ENCODE data around the gene IRX5. TPM values are rescaled to one million over a fixed set of nuclear protein-coding genes. Genes with fewer than 3 reads are reported as not detected.

The IRX5 gene
- total and polyA plus RNA-seq, 2 of the 8 experiments (the other 6 are each of a cell fraction or from before 2014, with no cell fraction given): 0.48 to 0.56 TPM

- H2BK12ac ChIP-seq (ENCODE audit: low read depth, low read length): no peak overlapping the region
- ChIA-PET POLR2A (ENCODE audit: partially characterized antibody) (no interaction called here), CTCF (ENCODE audit: partially characterized antibody) (interaction anchor here (1.2 to 1.4 kb wide), 2 partner anchors 325 to 644 kb away, joined by 3 read pairs; no protein-coding TSS in a partner anchor)
- H3K18ac ChIP-seq (ENCODE audit: extremely low read depth, low read length): no peak overlapping the region
- H3K27me3 ChIP-seq (replicated peaks in 1 of 4; ENCODE audit: control insufficient read depth in 3 of 4, extremely low read depth in 1 of 4, insufficient read depth in 3 of 4, low read length in 3 of 4): peaks cover 35 to 80% (median 67%) of the 10 kb centered on the region in 4 experiments
- H4K20me1 ChIP-seq (replicated peaks in 1 of 2; ENCODE audit: control insufficient read depth in 1 of 2, insufficient read depth in 2 of 2, low read length in 2 of 2): peaks cover 8% of the 10 kb centered on the region in 2 experiments
- peak overlapping the region; percentile 76 for H4K91ac ChIP-seq (replicated peaks; ENCODE audit: insufficient read length, low read length)
- no peak overlapping the region for H2AFZ ChIP-seq (ENCODE audit: low read length)
- H2BK20ac ChIP-seq (ENCODE audit: low read length): no peak overlapping the region
- no peaks in the 10 kb centered on the region for H3K9me3 ChIP-seq (ENCODE audit: insufficient read depth in 2 of 2, low read depth in 1 of 2, low read length in 1 of 2)
- H3K27ac ChIP-seq (ENCODE audit: low read depth, low read length): no peak overlapping the region
- peak overlapping the region; percentile 3; the same call in 1 of the 2 replicates for H4K8ac ChIP-seq (ENCODE audit: extremely low read depth, insufficient read depth, low read length)
- no peak overlapping the region for H3K9ac ChIP-seq (replicated peaks in 1 of 4; ENCODE audit: extremely low read depth in 1 of 4, low read depth in 3 of 4, low read length in 3 of 4)
- no peak overlapping the region for H3K23ac ChIP-seq (ENCODE audit: insufficient read length)
- no peak overlapping the region for H2BK15ac ChIP-seq (ENCODE audit: low read length)
- no peak for FAIRE-seq
- H3K4me2 ChIP-seq (ENCODE audit: insufficient read depth in 1 of 2, low read depth in 2 of 2, low read length in 2 of 2): peak overlapping the region; percentile 95
- 1% methylated on average over 18 of the region's 52 CpGs; no CpG with 5 or more reads in 1 of the 2 experiments for WGBS, 2 experiments (ENCODE audit: extremely low coverage in 1 of 2, insufficient coverage in 1 of 2, insufficient read length in 1 of 2, insufficient replicate concordance in 2 of 2, low coverage in 1 of 2, low lambda C conversion rate in 2 of 2, missing lambda C conversion rate in 1 of 2)
- H3K56ac ChIP-seq (replicated peaks; ENCODE audit: insufficient read length, low read depth, low read length): no peak overlapping the region
- peak in 1 of 2 experiments; percentile 73 for DNase-seq (ENCODE audit: low read depth in 1 of 2, low spot score in 2 of 2)
- no peak overlapping the region for H3K4ac ChIP-seq (replicated peaks; ENCODE audit: insufficient read length, low read depth, low read length)
- peaks cover 0 to 34% (median 16%) of the 10 kb centered on the region in 4 experiments; a peak in 6 of 7 replicates for H3K4me1 ChIP-seq (replicated peaks in 1 of 4; ENCODE audit: control insufficient read depth in 3 of 4, insufficient read depth in 4 of 4, low read length in 3 of 4)
- H3K79me2 ChIP-seq (ENCODE audit: control insufficient read depth in 1 of 2, insufficient read depth in 2 of 2, low read length in 2 of 2): no peaks in the 10 kb centered on the region
- H3K79me1 ChIP-seq (ENCODE audit: low read depth, low read length): no peaks in the 10 kb centered on the region
- H3K23me2 ChIP-seq (ENCODE audit: low read depth, low read length): peaks cover 29% of the 10 kb centered on the region
- no peak overlapping the region for H3K14ac ChIP-seq (ENCODE audit: insufficient read length)
- no peak overlapping the region for H4K5ac ChIP-seq (ENCODE audit: insufficient read length, low read depth, low read length)
- peaks cover 0 to 2% (median 0%) of the 10 kb centered on the region in 4 experiments; a peak in 1 of 8 replicates for H3K36me3 ChIP-seq (ENCODE audit: control insufficient read depth in 2 of 4, insufficient read depth in 4 of 4, low read length in 3 of 4)
- peak overlapping the region; percentile 41 to 80 (median 64) for H3K4me3 ChIP-seq (ENCODE audit: extremely low read depth in 1 of 4, insufficient read depth in 2 of 4, low read depth in 3 of 4, low read length in 4 of 4)
- no peak overlapping the region for H2AK5ac ChIP-seq (ENCODE audit: low read depth, low read length)
- no peak overlapping the region for H2BK120ac ChIP-seq (replicated peaks; ENCODE audit: low read depth, low read length)
- H2BK5ac ChIP-seq (ENCODE audit: low read depth, low read length): no peak overlapping the region
- TF ChIP-seq KDM4A (IDR thresholded peaks at IDR 0.05; ENCODE audit: low read depth, low read length, severe bottlenecking) (peak; percentile 40), EP300 (IDR thresholded peaks at IDR 0.05; ENCODE audit: borderline replicate concordance in 1 of 2, low read depth in 2 of 2, low read length in 2 of 2) (0 out of 3 replicates have a peak, but pooled peaks of 1 of the 2 experiments have one; percentile 14), E2F6 (IDR thresholded peaks at IDR 0.05) (peak; percentile 52; the same call in 1 of the 2 replicates), SUZ12 (IDR thresholded peaks at IDR 0.05; ENCODE audit: low read length) (peak; percentile 81), RAD21 (IDR thresholded peaks at IDR 0.05 in 1 of 2, conservative IDR thresholded peaks at IDR 0.05 in 1 of 2; ENCODE audit: low read depth in 2 of 2, low read length in 2 of 2) (peak; percentile 4 to 16; a peak in 1 of 4 replicates), CTCF (IDR thresholded peaks at IDR 0.05; ENCODE audit: control extremely low read depth in 1 of 3, insufficient read depth in 1 of 3, low read depth in 1 of 3, low read length in 3 of 3) (peak; percentile 26 to 34 (median 30); a peak in 3 of 4 replicates), RNF2 (IDR thresholded peaks at IDR 0.05; ENCODE audit: borderline replicate concordance, low read depth, low read length, missing control alignments, poor library complexity, severe bottlenecking) (peak; percentile 32)
Measured at GRCh38 chr16:54932737-54933254, 2.1 kb downstream of the IRX5 start.

Data from H1 (cell line).